ENCODE data around the gene TTLL11.
A peak's percentile ranks its signal among the peaks of the same experiment; 100 is the strongest.
"Not testable (repeated sequence)": the region's sequence is repeated elsewhere in the genome, so short reads cannot be mapped to it uniquely, and the experiment has no call there.

TTLL11 gene

GRCh38 chr9:121996783-121997182 is 96.3 kb downstream of the TTLL11 start:
- DNase-seq, result no peak

- no peak for DNase-seq
Observed at GRCh38 chr9:121995997-121996396, 97.1 kb downstream of the TTLL11 start.

GRCh38 chr9:121992571-121993212 is 100.4 kb downstream of the TTLL11 start:
- DNase-seq, result peak; percentile 79

GRCh38 chr9:121991307-121991661 is 101.8 kb downstream of the TTLL11 start:
- DNase-seq, result no peak

GRCh38 chr9:121990600-121991306 is 102.4 kb downstream of the TTLL11 start:
- no peak for DNase-seq

GRCh38 chr9:121989010-121989409 is 104.1 kb downstream of the TTLL11 start:
- no peak for DNase-seq

- DNase-seq, result no peak
Observed at GRCh38 chr9:121987314-121987713, 105.8 kb downstream of the TTLL11 start.

- no peak for DNase-seq
Observed at GRCh38 chr9:121985792-121986494, 107.2 kb downstream of the TTLL11 start.

GRCh38 chr9:121984726-121985402 is 108.2 kb downstream of the TTLL11 start:
- no peak for DNase-seq

- DNase-seq, result no peak
Observed at GRCh38 chr9:121983736-121984135, 109.4 kb downstream of the TTLL11 start.

GRCh38 chr9:121981118-121981883 is 111.8 kb downstream of the TTLL11 start:
- DNase-seq, result no peak

- DNase-seq, result not testable (repeated sequence)
Observed at GRCh38 chr9:121980665-121981064, 112.4 kb downstream of the TTLL11 start.

- DNase-seq, result no peak
Observed at GRCh38 chr9:121979736-121980135, 113.4 kb downstream of the TTLL11 start.

GRCh38 chr9:121976751-121977150 is 116.4 kb downstream of the TTLL11 start:
- DNase-seq, result no peak

GRCh38 chr9:121975801-121976277 is 117.3 kb downstream of the TTLL11 start:
- no peak for DNase-seq

GRCh38 chr9:121974421-121974820 is 118.7 kb downstream of the TTLL11 start:
- no peak for DNase-seq

- DNase-seq, result no peak
Observed at GRCh38 chr9:121972501-121972981, 120.6 kb downstream of the TTLL11 start.

GRCh38 chr9:121968056-121968455 is 125.1 kb downstream of the TTLL11 start:
- no peak for DNase-seq

- DNase-seq, result no peak
Observed at GRCh38 chr9:121966706-121967105, 126.4 kb downstream of the TTLL11 start.

GRCh38 chr9:121963528-121963995 is 129.5 kb downstream of the TTLL11 start:
- no peak for DNase-seq

GRCh38 chr9:121962421-121962820 is 130.7 kb downstream of the TTLL11 start:
- no peak for DNase-seq

- no peak for DNase-seq
Observed at GRCh38 chr9:121960665-121961064, 132.4 kb downstream of the TTLL11 start.

All from COR-L47 (cell line).